CD1c-positive myeloid dendritic cell (primary cell): ENCODE data around the gene LRRC8D.
"Not testable (repeated sequence)": the region's sequence is repeated elsewhere in the genome, so short reads cannot be mapped to it uniquely, and the experiment has no call there.

ENCODE experiments used
- DNase-seq: peaks from one replicate; pipeline ENCODE4 v3.0.0-alpha.2; 2016; ENCODE audit errors: extremely low spot score

LRRC8D gene

DNA sequence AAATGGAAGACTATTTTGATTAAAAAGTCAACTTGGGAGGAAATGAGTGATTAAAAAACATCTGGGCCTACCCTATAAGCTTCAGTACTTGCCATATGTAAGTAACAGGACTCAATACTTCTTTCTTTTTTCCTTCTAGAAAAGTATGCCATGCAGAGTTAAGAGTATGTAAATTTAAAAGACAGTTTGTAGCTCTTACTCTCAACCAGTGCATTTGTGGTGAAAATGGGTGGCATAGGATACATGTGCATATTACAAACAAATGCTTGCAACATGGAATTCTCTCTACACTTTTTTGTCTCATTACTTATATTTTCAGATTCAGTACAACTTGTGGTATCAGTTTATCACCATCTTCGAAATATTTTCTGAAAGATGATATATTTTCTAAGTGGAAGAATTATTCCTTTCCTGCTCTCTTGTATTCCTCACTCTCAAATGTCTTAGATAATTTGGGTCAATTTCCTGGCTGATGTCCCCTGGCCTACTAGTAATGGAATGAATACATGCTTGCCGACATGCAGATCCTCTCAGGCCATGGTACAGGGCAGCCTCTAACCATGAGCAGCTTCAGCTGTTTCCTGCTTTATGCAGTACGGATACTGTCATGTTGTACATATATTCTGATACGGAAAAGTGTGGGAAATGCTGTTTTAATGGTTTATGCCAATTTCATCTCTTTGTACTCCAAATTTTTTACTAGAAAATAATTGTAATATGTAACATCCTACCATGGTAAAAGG lies 92.7 kb downstream of the LRRC8D start:
- no peak for DNase-seq

DNA sequence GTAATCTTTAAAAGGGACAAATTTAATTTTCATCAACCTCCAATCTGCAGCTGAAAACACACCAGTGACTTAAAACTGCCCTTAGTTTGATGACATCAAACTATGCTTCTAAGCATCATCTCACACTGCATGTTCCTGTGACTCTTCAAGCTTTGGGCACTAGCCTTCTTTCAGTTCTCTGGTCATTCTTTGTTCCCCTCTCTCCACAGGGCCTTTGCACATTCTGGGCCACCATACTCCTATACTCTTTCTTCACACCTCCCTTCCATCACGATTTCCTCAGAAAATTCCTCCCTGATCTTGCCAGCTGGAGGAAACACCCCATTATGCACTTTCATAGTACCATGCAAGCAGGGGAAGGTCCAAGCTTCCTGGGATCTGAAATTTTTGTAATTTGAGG lies 96.5 kb downstream of the LRRC8D start:
- DNase-seq: no peak

DNA sequence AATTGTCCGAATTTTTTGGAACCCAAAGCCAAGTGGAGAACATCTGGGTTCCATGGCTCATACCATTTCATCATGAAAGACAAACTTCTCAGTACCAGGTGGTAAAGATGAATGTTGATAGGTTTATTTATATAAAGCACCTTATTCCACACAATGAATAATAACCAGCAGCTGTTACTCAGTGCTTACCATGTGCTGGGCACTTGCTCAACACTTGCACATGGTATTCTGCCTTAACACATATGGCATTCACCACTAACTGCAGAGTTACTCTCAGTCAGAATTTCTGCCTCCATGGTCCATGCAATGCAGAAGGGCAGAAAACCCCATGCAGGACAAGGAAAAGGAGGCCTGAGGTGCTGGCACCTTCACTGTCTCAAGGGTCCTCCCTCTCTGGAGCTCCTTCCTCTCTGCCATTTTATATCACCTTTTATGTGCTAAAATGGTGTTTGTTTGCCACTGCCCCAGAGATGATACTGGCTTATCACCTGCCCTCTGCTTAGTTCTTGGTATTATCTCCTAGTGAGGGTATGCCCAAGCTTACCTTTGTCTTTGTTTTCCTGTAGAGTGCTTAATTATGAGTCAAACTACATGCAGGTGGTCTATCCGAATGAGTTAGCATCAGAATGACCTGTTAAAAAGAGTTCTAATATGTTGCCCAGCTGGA lies 97.4 kb downstream of the LRRC8D start:
- DNase-seq: no peak

DNA sequence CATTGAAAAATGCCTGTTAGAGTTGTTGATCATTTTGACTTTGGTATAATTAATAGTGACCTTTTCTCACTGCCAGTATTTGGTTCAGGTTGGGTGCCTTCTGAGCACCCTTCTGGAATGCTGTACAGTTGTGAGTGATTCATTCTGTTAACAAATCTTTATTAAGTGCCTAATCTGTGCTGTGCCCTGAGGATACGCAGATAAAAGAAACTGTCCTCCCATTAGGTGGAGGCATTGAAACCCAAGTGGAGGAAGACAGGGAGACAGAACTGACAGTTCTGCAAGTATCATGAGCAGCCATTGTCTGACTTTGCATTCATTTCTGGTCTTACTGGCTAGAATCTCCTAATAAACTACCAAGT lies 97.9 kb downstream of the LRRC8D start:
- DNase-seq: no peak

DNA sequence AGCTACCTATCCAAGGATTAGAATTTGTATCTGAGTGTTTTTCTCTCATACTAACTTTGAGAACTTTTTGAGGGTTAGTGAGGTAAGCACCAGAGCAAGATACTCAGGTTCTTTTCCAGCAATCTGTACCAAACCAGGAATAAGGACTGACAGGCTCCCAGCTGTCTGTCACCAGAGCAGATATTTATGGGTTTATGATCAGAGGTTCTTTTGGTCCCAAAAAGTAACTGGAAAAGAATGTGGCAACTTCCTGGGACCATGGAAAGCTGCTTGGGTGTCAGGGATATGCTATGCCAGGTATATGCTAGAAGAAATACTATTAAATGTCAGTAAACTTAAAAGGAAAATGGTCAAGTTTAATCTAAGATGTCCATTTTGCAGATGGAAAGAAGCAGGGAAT lies 98.3 kb downstream of the LRRC8D start:
- no peak for DNase-seq

DNA sequence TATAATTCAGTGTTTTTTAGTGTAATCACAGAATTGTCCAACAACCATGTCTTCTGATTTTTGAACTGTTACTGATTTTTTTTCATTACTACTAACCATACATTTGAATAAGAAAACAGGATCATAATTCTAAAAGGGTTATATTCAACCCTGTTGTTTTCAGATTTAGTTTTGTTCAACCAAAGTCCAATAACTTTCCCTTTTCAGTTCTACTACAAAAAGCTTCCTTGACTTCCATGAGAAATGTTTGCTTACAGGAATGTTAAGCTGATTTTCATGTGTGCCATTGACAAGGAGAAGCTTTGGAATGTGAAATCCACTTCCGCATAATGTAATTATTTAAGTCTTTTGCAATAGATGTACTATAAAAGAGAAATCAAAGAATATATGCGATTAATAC lies 102.1 kb downstream of the LRRC8D start:
- no peak for DNase-seq

DNA sequence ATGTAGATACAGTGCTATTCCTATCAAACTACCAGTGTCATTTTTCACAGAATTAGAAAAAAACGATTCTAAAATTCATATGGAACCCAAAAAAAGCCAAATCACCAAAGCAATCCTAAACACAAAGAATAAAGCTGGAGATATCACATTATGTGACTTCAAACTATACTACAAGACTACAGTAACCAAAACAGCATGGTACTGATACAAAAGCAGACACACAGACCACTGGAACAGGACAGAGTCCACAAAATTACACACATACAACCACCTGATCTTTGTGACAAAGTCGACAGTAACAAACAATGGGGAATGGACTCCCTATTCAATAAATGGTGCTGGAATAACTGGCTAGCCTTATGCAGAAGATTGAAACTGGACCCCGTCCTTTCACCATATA lies 102.7 kb downstream of the LRRC8D start:
- no peak for DNase-seq

DNA sequence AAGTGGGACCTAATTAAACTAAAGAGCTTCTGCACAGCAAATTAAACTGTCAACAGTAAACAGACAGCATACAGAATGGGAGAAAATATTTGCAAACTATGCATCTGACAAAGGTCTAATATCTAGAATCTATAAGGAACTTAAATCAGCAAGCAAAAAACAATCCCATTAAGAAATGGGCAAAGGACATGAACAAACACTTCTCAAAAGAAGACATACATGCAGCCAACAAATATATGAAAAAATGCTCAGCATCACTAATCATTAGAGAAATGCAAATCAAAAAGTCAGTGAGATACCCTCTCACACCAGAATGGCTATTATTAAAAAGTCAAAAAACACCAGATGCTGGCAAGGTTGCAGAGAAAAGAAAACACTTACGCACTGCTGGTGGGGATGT lies 103.2 kb downstream of the LRRC8D start:
- DNase-seq: not testable (repeated sequence)

DNA sequence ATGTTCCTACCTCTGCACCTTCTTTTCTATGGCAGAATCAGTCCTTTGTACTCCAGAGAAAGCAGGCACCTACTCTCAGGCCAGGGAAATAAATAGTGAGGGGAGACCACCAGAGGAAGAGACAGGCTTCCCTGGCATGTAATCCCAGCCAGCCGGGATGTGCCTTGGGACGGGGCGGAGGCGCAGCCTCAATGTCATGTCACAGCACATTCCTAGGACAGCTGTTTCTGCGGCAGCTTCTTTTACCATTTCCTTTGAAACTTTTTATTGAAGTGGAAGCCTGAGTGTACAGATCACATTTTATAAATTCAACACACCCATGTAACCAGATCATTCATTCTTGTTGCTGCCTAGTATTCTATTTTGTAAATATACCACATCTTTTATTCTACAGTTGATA lies 106.2 kb downstream of the LRRC8D start:
- DNase-seq: no peak

DNA sequence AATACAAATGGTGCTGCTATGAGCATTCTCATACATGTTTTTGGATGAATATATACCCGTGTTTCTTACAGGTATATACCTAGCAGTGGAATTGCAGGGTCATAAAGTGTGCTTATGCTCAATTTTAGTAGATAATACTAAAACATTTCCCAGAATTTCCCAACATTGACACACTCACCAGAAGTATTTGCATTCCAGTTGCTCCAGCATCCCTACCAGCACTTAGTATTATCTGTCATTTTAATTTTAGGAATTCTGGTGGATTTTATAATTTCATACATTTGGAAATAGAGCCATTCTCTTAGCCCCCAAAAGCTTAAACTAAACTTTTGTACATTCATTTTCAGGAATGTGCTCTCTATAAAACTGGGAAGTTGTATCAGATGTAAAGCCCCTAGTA lies 106.6 kb downstream of the LRRC8D start:
- no peak for DNase-seq

DNA sequence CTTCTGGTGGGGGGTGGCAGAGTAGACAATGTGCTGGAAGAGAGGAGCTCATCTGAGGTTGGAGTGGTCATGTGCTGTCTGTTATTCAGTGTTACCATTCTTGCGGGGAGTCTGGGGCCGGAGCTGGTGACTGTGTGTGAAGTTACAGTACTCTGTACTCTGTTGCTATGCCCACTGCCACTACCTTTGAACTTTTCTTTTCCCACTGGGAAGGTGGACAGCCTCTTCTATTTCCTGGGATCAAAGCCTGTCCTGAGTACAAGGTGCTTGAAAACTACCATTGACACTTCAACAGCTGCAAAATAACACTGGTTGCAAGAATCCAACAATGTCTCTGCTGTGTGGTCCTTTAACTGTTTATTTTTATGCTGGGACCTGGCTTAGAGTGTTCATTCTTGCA lies 107.7 kb downstream of the LRRC8D start:
- no peak for DNase-seq

DNA sequence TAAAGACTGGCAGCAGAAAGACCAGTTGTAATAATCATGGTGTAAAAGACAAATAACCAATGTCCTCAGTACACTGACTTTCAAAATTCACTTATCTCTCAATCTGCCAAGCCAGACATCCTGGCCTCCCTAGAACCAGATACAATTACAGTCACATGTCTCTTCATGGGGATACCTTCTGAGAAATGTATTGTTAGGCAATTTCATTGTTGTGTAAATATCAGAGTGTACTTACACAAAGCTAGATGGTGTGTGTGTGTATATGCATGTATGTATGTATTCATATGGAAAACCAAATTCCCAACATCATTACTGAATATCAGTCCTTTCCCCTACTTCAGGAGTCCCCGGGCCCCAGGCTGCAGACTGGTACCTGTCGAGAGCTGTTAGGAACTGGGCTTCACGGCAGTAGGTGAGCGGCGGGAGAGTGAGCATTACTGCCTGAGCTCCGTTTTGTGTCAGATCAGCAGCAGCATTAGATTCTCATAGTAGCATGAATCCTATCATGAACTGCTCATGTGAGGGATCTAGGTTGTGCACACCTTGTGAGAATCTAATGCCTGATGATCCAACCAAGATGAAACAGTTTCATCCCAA lies 108.7 kb downstream of the LRRC8D start:
- no peak for DNase-seq

DNA sequence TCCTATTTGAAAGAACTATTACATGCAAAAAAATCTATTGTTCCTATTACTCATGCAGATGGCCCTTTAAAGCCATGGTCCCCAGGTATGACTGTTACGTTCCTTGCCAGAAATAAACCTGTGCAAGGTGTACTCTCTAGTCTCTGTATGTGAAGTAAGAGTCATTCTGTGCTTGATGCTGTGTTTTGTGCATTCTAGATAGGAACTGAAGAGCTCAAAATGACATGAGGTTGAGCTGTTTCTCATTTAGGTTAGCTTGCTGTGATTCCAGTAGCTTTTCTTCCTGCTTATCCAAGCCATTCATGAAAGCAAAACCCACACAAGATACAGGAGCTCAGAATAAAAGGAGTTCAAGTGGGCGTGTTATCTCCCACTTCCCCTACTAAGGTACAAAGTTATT lies 109.7 kb downstream of the LRRC8D start:
- DNase-seq: peak; percentile 27

DNA sequence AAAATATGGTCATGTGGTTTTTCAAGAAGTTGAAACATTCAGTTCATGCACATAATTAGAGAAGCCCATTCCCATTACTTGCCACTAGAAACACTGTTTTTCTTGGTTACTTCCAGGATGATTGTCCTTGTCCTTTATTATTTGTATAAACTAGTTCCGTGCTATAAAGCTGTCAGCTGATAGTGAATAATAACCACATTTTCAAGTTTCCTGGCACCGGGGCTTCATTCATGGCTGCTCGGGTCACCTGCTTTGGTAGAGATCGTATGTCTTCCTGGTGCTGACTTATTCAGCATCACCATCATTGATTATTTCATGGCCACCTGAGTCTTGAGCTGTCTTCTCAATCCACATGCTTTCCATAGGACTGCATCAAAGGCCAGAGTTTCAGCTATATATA lies 111.1 kb downstream of the LRRC8D start:
- no peak for DNase-seq

DNA sequence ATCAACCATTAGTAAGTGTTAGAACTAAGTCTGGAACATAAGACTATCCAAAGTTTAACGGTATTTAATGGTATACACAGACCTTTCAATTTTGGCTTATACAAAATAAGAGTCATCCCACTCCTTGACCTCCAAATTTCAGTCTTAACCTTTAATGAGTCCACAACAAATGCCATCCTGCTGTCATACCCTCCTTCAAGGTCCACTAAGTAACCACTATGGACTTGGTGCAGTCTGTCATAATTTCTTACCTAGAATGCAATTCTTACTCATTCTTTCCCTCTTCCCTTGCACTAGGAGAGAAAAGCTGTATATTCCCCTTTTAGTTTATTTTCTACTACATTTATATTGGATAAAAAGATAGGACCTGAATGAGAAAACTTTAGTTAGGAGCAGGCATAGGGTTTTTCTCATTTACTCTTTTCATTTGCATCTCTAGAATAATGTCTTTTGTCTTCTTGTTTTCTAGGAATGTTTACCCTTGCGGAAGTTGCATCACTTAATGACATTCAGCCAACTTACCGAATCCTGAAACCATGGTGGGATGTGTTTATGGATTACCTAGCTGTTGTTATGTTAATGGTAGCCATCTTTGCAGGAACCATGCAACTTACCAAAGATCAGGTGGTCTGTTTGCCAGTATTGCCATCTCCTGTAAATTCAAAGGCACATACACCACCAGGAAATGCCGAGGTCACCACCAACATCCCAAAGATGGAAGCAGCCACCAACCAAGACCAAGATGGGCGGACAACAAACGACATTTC lies 111.9 kb downstream of the LRRC8D start:
- no peak for DNase-seq

DNA sequence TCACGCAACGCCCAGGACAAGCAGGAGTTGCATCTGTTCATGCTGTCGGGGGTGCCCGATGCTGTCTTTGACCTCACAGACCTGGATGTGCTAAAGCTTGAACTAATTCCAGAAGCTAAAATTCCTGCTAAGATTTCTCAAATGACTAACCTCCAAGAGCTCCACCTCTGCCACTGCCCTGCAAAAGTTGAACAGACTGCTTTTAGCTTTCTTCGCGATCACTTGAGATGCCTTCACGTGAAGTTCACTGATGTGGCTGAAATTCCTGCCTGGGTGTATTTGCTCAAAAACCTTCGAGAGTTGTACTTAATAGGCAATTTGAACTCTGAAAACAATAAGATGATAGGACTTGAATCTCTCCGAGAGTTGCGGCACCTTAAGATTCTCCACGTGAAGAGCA lies 113.6 kb downstream of the LRRC8D start:
- no peak for DNase-seq

DNA sequence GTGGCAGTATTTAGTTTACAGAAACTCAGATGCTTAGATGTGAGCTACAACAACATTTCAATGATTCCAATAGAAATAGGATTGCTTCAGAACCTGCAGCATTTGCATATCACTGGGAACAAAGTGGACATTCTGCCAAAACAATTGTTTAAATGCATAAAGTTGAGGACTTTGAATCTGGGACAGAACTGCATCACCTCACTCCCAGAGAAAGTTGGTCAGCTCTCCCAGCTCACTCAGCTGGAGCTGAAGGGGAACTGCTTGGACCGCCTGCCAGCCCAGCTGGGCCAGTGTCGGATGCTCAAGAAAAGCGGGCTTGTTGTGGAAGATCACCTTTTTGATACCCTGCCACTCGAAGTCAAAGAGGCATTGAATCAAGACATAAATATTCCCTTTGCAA lies 114.4 kb downstream of the LRRC8D start:
- DNase-seq: no peak

DNA sequence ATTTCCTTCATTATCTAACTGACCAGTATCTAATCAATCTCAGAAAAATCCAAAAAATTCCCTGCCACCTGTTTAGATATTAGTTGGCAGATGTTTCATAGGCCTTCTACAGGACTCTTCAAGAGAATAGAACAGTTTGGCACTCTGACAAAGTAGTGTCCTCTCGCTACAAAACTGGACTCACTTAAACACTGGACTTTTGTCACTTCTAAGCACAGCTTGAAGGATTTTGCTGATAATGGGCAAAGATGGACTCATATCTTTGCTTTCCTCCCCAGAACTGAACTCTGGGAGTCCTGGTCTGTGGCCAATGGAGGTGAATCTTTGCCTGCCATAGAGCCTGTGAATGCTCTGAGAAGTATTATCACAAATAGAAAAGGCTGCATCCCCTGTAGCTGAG lies 115.9 kb downstream of the LRRC8D start:
- DNase-seq: no peak

DNA sequence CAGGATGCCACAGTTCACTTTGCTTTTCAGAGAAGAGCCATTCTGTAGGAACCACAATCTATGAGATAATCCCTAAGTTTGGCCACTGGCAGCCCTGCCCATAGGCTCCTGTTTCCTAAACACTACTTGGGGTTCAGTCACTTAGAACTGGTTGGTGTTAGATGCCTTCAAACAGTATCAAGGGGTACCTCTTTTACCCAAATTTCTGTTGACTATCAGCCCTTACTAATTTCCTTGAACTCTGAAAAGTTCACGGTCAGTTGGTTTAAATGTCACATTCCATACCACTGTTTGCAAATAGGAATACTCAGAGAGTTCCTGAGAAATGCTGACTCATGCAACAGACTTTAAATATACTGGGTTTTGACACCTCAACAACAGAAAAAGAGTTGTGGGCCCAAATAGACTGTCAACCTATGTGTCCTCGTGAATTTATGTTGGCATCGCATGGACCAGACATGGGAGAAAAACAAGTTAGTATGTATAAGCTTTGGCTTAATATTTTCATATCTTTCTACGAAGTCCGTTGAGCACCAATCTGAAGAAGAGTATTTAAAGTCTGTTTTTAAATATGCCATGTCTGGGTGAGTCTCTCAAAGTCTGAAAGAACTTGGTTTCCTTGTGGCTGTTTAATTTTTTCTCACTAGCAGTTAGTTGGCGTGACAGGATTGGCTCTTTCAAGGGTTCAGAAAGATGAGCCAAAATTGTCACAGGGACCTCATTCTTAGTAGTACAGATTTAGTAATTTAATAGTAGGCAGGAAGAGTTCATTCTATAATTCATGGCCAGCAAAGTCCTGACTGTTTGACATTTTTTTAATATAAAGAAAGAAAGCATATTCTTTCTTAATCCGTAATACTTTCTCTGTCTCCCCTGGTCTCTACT lies 117.6 kb downstream of the LRRC8D start:
- DNase-seq: no peak

DNA sequence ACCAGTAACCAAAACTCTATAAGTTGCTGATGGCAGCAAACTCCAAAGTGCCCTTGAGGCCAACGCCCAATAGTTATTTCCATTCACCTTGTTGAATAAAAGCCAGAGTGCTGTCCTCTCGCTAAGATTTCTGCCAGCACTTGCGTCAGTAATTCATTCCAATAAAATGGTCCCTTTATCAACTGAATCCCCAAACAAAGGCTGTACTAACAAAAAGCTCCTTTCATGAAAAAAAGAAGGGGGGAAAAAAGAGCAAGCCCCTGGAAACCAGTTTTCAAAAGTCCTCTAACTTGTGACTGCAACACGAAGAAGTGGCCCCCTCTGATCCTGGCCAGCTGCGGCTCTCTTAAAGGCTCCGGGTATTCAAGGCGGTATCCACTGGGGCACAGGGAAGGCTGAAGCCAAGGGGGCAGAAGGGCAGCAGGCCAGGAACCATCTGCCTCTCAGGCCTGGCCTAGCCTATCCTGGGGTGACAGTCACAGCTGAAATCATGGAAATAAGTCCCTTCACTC lies 118.3 kb downstream of the LRRC8D start:
- DNase-seq: no peak

DNA sequence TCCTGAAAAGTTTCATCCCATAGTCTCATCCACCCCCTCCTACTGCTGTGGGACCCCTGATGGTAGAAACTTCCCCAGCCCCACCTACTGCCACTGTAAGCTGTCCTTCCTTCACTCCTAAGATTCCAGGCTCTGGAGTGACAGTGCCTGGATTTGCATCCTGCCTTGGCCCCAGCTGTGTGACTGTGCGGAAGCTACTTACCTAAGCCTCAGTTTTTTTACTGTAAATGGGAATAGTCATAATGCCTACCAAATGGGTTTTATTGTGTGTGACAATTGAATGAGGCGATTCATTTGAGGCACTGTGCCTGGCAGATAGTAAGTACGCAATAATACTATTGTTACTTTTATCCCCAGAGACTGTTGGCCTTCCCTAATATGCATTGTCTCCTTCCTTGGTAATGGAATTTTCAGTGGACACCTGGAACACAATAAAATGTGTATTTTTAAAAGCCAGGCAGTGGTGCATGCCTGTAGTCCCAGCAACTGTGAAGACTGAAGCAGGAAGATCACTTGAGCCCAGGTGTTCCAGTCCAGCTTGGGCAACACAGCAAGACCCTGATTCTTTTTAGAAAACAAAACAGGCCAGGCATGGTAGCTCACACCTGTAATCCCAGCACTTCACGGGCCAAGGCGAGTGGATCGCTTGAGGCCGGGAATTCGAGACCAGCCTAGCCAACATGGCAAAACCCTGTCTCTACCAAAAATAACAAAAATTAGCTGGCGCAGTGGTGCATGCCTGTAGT lies 119.0 kb downstream of the LRRC8D start:
- no peak for DNase-seq
